ENCODE measurements around the gene PDE10A.

PDE10A gene

GRCh38 chr6:165653607-165654006, 9.4 kb downstream of the PDE10A start:
- DNase-seq: no peak

- DNase-seq: no peak
Observed at GRCh38 chr6:165653196-165653595, 9.8 kb downstream of the PDE10A start.

- no peak for DNase-seq
Observed at GRCh38 chr6:165652766-165653165, 10.3 kb downstream of the PDE10A start.

- no peak for DNase-seq
Observed at GRCh38 chr6:165649166-165650137, 13.6 kb downstream of the PDE10A start.

- DNase-seq: no peak
Observed at GRCh38 chr6:165647041-165647440, 16.0 kb downstream of the PDE10A start.

- DNase-seq: no peak
Observed at GRCh38 chr6:165645919-165646318, 17.1 kb downstream of the PDE10A start.

- DNase-seq: no peak
Observed at GRCh38 chr6:165644586-165645266, 18.3 kb downstream of the PDE10A start.

- no peak for DNase-seq
Observed at GRCh38 chr6:165643015-165643414, 20.0 kb downstream of the PDE10A start.

GRCh38 chr6:165641672-165642156, 21.3 kb downstream of the PDE10A start:
- no peak for DNase-seq

GRCh38 chr6:165640806-165641205, 22.2 kb downstream of the PDE10A start:
- no peak for DNase-seq

- no peak for DNase-seq
Observed at GRCh38 chr6:165638530-165638929, 24.5 kb downstream of the PDE10A start.

- DNase-seq: no peak
Observed at GRCh38 chr6:165637586-165637985, 25.5 kb downstream of the PDE10A start.

GRCh38 chr6:165636402-165637048, 26.5 kb downstream of the PDE10A start:
- no peak for DNase-seq

GRCh38 chr6:165635965-165636364, 27.1 kb downstream of the PDE10A start:
- DNase-seq: no peak

- DNase-seq: no peak
Observed at GRCh38 chr6:165634101-165634880, 28.8 kb downstream of the PDE10A start.

- DNase-seq: no peak
Observed at GRCh38 chr6:165632194-165632593, 30.8 kb downstream of the PDE10A start.

- DNase-seq: no peak
Observed at GRCh38 chr6:165630544-165630953, 32.5 kb downstream of the PDE10A start.

GRCh38 chr6:165628955-165629354, 34.1 kb downstream of the PDE10A start:
- no peak for DNase-seq

GRCh38 chr6:165627366-165627765, 35.7 kb downstream of the PDE10A start:
- no peak for DNase-seq

- DNase-seq: no peak
Observed at GRCh38 chr6:165626711-165627110, 36.3 kb downstream of the PDE10A start.

- DNase-seq: no peak
Observed at GRCh38 chr6:165624871-165625639, 38.0 kb downstream of the PDE10A start.

- DNase-seq: no peak
Observed at GRCh38 chr6:165621940-165622339, 41.1 kb downstream of the PDE10A start.
